ENCODE measurements around the gene RGSL1. TPM values are rescaled to one million over a fixed set of nuclear protein-coding genes. Genes with fewer than 3 reads are reported as not detected.

The RGSL1 gene
- total and polyA plus RNA-seq, 2 donors (not counting 1 experiment from before 2014, with no cell fraction given), result not detected

DNA sequence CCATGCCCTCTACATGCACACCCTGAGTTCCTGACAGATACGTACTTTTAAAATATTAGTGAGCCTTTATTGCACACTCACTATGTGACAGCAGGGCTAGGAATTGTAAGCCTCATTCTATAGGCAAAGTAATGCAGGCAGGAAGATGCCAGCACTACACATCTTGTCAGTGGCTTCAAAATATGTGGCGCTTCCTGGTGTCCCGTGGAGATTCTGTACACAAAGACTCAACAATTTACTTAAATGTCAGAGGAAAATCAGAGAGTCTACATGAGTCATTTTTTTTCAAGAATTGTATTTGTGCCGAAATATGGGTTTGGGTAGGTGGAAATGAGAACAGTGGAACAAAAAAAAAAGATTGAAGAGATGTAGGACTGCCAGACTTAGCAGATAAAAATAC lies 111.5 kb downstream of the RGSL1 start:
- no peak for DNase-seq (ENCODE audit: low read depth in 2 of 2)
- Histone ChIP-seq H4K20me1 (ENCODE audit: control insufficient read depth, extremely low read depth, insufficient read depth, low read length) (no peaks in the 10 kb centered on the region), H3K9me3 (ENCODE audit: control insufficient read depth, insufficient read depth, low read depth, low read length) (no peaks in the 10 kb centered on the region), H3K36me3 (ENCODE audit: control insufficient read depth, insufficient read depth, low read length) (no peaks in the 10 kb centered on the region), H3K4me2 (ENCODE audit: extremely low read depth, insufficient read depth, low read length) (no peak overlapping the region), H3K4me1 (ENCODE audit: control insufficient read depth, extremely low read depth, insufficient read depth, low read length) (no peaks in the 10 kb centered on the region), H2AFZ (ENCODE audit: low read length) (no peak overlapping the region), H3K79me2 (ENCODE audit: control insufficient read depth, insufficient read depth, low read length) (no peaks in the 10 kb centered on the region), H3K9ac (ENCODE audit: insufficient read depth, low read length) (no peak overlapping the region), H3K4me3 (replicated peaks in 1 of 4; ENCODE audit: control extremely low read depth in 1 of 4, insufficient read depth in 1 of 4, low read depth in 3 of 4, low read length in 4 of 4) (no peak overlapping the region), H3K27me3 (ENCODE audit: control insufficient read depth, insufficient read depth, low read length) (no peaks in the 10 kb centered on the region), H3K27ac (ENCODE audit: insufficient read depth, low read length) (no peak overlapping the region)
- TF ChIP-seq EZH2 (IDR thresholded peaks at IDR 0.05; ENCODE audit: low read length, missing control alignments), result no peak
- TF ChIP-seq CTCF (conservative IDR thresholded peaks at IDR 0.05 in 1 of 2, IDR thresholded peaks at IDR 0.05 in 1 of 2; ENCODE audit: low read depth in 1 of 2, low read length in 2 of 2), result no peak

DNA sequence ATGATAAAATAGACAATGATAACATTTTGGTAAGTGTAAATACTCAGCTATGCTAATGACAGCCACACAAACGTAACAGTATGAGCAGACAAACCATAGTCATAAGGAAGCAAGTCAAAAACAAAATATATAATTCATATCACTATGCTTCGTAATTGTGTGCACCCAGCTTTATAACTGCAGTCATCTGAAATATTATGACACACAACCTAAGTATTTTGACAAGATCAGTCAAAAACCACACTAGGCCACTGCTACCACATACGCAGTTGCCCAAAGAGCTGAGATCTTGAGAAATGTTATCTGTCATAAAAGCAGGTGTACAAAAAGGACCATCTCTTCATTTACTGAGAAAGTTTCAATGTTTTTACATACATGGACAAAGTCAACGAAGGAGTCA lies 113.1 kb downstream of the RGSL1 start:
- no peaks in the 10 kb centered on the region for H3K4me1 ChIP-seq (ENCODE audit: control insufficient read depth, extremely low read depth, insufficient read depth, low read length)
- H3K27me3 ChIP-seq (ENCODE audit: control insufficient read depth, insufficient read depth, low read length), result no peaks in the 10 kb centered on the region
- DNase-seq (ENCODE audit: low read depth in 2 of 2), result no peak
- no peak overlapping the region for H2AFZ ChIP-seq (ENCODE audit: low read length)
- no peak overlapping the region for H3K4me2 ChIP-seq (ENCODE audit: extremely low read depth, insufficient read depth, low read length)
- H3K27ac ChIP-seq (ENCODE audit: insufficient read depth, low read length), result no peak overlapping the region
- H3K79me2 ChIP-seq (ENCODE audit: control insufficient read depth, insufficient read depth, low read length), result no peaks in the 10 kb centered on the region
- H3K4me3 ChIP-seq (replicated peaks in 1 of 4; ENCODE audit: control extremely low read depth in 1 of 4, insufficient read depth in 1 of 4, low read depth in 3 of 4, low read length in 4 of 4), result no peak overlapping the region
- TF ChIP-seq CTCF (conservative IDR thresholded peaks at IDR 0.05 in 1 of 2, IDR thresholded peaks at IDR 0.05 in 1 of 2; ENCODE audit: low read depth in 1 of 2, low read length in 2 of 2) (no peak), EZH2 (IDR thresholded peaks at IDR 0.05; ENCODE audit: low read length, missing control alignments) (no peak)
- no peaks in the 10 kb centered on the region for H3K36me3 ChIP-seq (ENCODE audit: control insufficient read depth, insufficient read depth, low read length)
- no peaks in the 10 kb centered on the region for H3K9me3 ChIP-seq (ENCODE audit: control insufficient read depth, insufficient read depth, low read depth, low read length)
- no peak overlapping the region for H3K9ac ChIP-seq (ENCODE audit: insufficient read depth, low read length)
- H4K20me1 ChIP-seq (ENCODE audit: control insufficient read depth, extremely low read depth, insufficient read depth, low read length), result no peaks in the 10 kb centered on the region

DNA sequence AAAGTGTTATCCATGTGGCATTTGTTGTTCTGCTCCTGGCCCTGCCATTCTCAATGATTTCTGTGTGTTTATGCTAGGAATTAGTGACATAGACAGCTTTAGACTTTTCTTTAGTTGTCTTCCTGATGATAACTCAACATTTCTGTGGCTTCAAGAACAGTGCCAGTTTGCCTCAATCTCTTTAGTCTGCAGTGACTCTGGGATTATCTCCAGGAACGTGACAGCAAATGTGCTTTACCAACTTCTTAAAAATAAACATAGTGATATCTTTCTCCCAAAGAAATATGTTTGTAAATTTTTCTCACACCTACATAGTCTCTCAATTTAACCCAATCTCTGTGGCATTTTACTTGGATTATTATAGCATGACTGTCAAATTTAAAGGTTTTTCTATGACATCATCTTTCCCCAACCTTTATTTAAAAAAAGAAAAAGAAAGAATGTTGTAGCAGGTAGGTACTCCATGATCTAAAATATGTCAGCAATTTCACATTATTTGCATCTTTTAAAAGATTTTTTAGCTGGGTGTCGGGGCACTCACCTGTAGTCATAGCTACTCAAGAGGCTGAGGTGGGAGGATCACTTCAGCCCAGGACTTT lies 114.6 kb downstream of the RGSL1 start:
- no peak overlapping the region for H3K4me2 ChIP-seq (ENCODE audit: extremely low read depth, insufficient read depth, low read length)
- no peaks in the 10 kb centered on the region for H4K20me1 ChIP-seq (ENCODE audit: control insufficient read depth, extremely low read depth, insufficient read depth, low read length)
- TF ChIP-seq EZH2 (IDR thresholded peaks at IDR 0.05; ENCODE audit: low read length, missing control alignments), result no peak
- no peak for TF ChIP-seq CTCF (conservative IDR thresholded peaks at IDR 0.05 in 1 of 2, IDR thresholded peaks at IDR 0.05 in 1 of 2; ENCODE audit: low read depth in 1 of 2, low read length in 2 of 2)
- no peaks in the 10 kb centered on the region for H3K9me3 ChIP-seq (ENCODE audit: control insufficient read depth, insufficient read depth, low read depth, low read length)
- H2AFZ ChIP-seq (ENCODE audit: low read length), result no peak overlapping the region
- H3K27me3 ChIP-seq (ENCODE audit: control insufficient read depth, insufficient read depth, low read length), result no peaks in the 10 kb centered on the region
- H3K9ac ChIP-seq (ENCODE audit: insufficient read depth, low read length), result no peak overlapping the region
- H3K4me3 ChIP-seq (replicated peaks in 1 of 4; ENCODE audit: control extremely low read depth in 1 of 4, insufficient read depth in 1 of 4, low read depth in 3 of 4, low read length in 4 of 4), result no peak overlapping the region
- no peaks in the 10 kb centered on the region for H3K79me2 ChIP-seq (ENCODE audit: control insufficient read depth, insufficient read depth, low read length)
- no peak for DNase-seq (ENCODE audit: low read depth in 2 of 2)
- no peak overlapping the region for H3K27ac ChIP-seq (ENCODE audit: insufficient read depth, low read length)
- no peaks in the 10 kb centered on the region for H3K36me3 ChIP-seq (ENCODE audit: control insufficient read depth, insufficient read depth, low read length)
- no peaks in the 10 kb centered on the region for H3K4me1 ChIP-seq (ENCODE audit: control insufficient read depth, extremely low read depth, insufficient read depth, low read length)

Data from fibroblast of lung (primary cell).